DMS153 treated with DMSO at 0.1 percent for 48 hours (cell line): ENCODE measurements around the gene C17orf58.
"Not testable (repeated sequence)": the region's sequence is repeated elsewhere in the genome, so short reads cannot be mapped to it uniquely, and the experiment has no call there.

Source experiments
- DNase-seq: peaks from one replicate; lab custom pipeline; 2025; ENCODE audit not compliant: unreplicated experiment; lab: John Stamatoyannopoulos, UW

The C17orf58 gene

DNA sequence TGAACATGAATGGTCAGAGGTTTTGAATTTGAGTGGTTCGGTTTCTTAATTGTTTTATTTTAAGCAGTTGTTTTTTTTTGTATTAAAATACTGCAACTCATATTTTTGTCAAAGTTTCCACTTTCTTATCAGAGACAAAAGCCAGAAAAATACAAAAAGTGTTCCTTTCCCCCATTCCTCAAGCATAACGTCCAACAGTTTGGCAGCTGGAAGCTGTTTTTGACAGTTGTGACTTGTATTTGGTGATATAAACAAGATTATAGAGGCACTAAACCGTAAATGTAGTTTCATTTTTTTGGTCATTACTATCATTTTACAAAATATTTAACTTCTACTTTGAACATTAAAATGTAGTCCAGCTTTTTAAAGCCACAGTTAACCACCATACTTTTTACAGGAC lies 36.0 kb downstream of the C17orf58 start:
- DNase-seq = not testable (repeated sequence)

DNA sequence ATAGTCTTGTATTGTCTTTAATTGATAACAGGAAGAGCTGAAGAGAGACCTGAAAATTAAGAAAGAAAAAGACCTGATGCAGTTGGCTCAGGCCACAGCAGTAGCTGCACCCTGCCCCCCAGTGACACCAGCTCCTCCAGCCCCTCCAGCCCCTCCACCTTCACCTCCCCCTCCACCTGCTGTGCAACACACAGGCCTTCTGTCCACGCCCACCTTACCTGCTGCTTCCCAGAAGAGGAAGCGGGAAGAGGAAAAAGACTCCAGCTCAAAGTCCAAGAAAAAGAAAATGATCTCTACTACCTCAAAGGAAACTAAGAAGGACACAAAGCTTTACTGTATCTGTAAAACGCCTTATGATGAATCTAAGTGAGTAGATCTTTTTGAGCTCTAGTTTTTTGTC lies 36.8 kb downstream of the C17orf58 start:
- DNase-seq = no peak

DNA sequence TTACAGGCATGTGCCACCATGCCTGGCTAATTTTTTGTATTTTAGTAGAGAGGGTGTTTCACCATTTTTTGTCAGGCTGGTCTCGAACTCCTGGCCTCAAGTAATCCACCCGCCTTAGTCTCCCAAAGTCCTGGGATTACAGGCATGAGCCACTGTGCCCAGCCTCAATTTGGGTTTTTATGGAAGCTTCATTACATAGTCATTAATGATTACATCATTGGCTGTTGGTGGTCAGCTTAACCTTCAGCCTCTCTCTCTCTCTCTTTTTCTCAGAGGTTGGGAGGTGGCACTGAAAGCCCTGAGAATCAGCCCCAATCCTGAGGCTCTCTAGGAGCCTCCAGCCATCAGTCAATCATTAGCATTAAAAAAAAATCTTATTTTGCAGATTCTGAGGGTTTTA lies 45.3 kb downstream of the C17orf58 start:
- no peak for DNase-seq

DNA sequence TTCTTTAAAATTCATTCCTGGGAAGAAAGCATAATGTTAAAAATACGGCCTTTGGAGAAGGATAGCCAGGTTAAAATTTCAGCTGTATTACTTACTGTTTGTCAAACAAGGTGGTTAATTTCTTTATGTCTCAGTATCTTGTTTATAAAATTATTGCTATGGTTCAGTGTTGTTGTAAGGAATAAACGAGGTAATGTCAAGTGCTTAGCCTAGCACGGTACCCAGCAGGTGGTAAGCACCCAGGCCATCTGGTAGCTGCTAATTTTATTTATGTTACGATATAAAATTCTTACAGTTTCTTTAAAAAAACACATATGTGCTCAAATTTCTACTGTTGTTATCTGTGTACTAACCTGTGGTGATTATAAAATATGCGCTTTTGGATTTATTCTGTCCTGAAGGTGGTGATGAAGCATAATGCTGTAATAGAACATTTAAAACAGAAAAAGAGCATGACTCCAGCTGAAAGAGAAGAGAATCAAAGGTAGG lies 48.9 kb downstream of the C17orf58 start:
- DNase-seq = no peak

DNA sequence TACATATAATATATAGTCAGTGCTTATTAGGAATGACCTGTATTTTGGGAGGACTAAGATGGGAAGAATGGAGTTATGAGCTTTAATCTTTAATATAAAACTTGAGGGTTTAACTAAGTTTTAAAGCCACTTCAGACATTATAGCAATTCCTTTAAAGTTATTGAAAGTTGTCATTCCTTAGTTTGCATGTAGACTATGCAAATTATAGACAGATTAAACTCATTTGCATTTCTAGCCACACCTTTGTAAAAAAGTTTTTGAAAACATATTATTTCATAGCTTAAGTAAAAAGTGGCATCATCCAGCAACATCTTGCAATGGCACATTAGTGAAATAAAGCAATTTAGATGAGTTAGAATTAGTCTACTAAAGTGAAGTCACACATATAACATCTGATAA lies 49.8 kb downstream of the C17orf58 start:
- DNase-seq = no peak

DNA sequence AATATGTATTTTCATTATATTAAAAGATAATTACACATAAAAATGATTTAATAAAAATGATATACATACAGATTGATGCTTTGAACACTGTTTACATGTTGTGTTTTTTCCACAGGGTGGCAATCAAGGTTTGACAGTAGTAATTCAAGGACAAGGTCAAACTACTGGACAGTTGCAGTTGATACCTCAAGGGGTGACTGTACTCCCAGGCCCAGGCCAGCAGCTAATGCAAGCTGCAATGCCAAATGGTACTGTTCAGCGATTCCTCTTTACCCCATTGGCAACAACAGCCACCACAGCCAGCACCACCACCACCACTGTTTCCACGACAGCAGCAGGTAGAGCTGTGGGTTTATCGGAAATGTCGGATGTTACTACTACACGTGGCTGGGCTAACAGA lies 52.2 kb downstream of the C17orf58 start:
- no peak for DNase-seq

DNA sequence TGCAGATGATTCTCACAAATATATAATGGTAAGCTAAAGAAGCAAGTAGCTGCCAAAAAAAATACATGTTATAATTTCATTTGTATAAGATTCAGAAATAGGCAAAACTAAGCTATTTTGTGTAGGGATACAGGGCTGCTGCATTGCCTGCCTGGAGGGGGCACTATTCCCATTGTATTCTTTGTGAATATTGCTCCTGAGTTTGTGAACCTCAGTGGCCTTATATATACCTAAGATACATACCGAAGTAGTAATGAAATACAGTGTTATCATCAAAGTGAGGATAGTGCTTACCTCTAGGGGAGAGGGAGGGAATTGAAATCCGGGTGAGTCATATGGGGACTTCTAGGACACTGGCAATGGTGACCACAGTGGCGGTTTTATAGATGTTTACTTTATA lies 53.5 kb downstream of the C17orf58 start:
- no peak for DNase-seq
